Suppressor macrophage treated with lipopolysaccharide for 4 hours (primary cell): Measurements from ENCODE around the gene CTAGE6.
"Not testable (repeated sequence)": the region's sequence is repeated elsewhere in the genome, so short reads cannot be mapped to it uniquely, and the experiment has no call there.

ENCODE experiments used
- DNase-seq: peaks from one replicate; pipeline ENCODE4 v3.0.0-alpha.2; 2020

Gene CTAGE6

DNA sequence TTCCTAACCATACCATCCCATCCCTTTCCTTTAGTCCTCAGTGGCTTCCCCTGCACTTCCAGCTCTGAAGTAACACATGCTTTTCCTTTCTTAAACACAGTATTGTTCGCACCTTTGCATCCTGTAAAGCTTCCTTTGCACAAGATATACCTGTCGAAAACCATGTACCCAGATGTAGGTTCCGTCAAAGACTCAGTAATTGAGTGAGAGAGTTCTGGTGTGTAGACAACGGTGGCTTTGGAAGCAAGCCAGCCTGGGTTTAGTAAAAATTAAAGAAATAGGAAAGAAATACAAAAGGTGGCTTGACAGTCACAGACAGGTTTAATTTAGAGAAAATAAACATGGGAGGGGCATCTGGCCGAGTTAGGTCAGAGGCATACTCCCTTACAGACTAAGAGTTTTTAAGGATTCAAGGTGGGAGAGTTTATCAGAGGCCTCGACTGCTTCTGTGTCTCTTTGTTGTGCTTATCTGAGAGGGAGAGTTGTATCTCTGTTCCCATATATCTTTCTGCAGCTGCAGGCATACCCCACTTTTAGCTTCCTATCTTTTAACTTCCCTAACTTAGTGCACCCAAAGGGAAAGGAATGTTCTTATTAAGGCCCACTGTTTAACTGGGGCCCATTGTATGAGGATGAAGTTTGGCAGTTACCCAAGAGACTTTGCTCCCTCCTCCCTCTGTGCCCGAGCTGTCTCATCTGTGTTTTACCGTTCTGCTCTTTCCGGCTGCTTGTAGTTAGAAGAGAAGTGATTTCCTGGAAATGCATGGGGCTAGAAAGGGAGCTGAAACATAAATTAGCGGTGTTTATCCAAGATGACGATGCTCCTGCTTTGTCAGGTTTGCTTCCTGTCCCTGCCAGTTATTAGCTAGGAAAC, 42.7 kb downstream of the CTAGE6 start:
- DNase-seq: not testable (repeated sequence)

DNA sequence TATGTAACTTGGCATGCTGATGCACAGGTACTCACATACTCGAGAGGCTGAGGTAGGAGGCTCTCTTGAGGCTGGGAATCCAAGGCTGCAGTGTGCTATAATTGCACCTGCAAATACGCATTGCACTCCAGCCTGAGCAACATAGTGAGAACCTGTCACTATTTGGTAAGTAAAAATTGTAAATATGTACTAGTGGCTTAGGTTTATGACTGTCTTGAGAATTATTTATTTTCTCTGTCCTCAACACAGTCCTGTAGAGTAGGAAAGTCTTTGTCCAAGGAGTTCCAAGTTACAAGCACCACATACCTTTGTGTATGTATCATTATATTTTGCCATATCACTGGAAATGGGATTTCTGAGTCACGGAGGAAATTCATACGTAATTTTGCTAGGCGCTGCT, 45.1 kb downstream of the CTAGE6 start:
- DNase-seq: not testable (repeated sequence)

DNA sequence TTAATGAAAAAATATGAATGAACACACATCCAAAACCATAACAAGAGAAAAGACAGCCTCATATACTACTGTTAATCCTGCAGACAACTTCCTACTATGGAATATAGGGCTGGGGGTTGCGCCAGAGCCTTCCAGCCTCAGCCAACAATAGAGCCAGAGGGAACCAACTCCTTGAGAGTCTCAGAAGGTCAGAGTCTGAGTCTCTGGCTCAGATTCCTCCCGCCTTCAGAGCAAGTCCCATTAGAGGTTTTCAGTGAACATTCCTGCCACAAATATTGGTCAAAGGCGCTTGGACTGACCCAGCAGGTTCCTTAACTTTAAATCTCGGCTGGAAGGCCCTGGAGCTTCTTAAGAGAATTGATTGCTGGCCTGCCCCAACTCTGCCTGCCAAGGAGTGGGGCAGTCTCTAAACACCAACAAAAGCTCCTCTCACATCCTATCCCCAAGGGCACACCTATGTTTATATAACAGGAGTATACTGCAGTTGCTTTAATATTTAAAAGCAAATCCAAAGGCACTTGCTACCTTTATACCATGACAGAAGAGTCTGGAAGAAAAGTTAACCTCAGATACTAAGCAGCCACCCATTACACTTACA, 45.7 kb downstream of the CTAGE6 start:
- DNase-seq: not testable (repeated sequence)

DNA sequence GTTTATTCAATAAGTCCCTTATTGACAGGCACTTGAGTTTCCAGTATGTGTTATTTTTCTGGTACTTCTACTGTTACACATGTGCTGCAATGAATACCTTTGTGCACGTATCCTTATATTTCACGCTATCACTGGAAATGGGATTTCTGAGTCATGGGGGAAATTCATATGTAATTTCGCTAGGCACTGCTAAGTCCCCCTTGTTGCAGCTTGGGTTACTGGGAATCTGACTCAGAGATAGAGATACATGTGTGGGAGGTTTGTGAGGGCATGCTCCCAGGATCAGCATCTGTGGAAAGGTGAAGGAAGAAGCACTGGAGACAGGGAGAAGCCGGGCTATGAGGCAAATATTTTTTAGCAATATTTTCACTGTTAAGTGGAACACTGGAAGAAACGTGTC, 47.6 kb downstream of the CTAGE6 start:
- DNase-seq: not testable (repeated sequence)
